Regular cardiac myocyte (primary cell): ENCODE measurements around the gene RHOJ. TPM values are rescaled to one million over a fixed set of nuclear protein-coding genes. Genes with fewer than 3 reads are reported as not detected.

Experiments
- total RNA-seq: library from RNA; depleted of rRNA; stranded (reverse); fragments of >200 nt; gene quantifications from 2 replicates; pipeline ENCODE4 v1.2.3, GENCODE V29; 2014

The RHOJ gene
- total RNA-seq, result 2.8 and 13.6 TPM in 2 replicates

GRCh38 chr14:63204407-63205043, at the start of gene RHOJ:
Gene RHOJ, plus strand, starts transcription at chr14:63204443. Its CDS starts 427 bp downstream, at chr14:63204870.

GRCh38 chr14:63318835-63319234, 114.6 kb downstream of the RHOJ start, which contains the start of gene GPHB5:
Gene GPHB5, minus strand, starts transcription at chr14:63318935. Its CDS starts 1,086 bp downstream, at chr14:63317849.

Other genes with a start within 250 kb of the RHOJ start
- gene KCNH5, start 159.0 kb upstream of the RHOJ start, total RNA-seq, result under 0.01 and 0.19 TPM in 2 replicates
- not detected in 2 replicates for gene GPHB5, start 114.5 kb downstream of the RHOJ start, total RNA-seq